GM06990 (cell line): ENCODE measurements around the gene DPEP3.
A peak's percentile ranks its signal among the peaks of the same experiment; 100 is the strongest.
"Not testable (repeated sequence)": the region's sequence is repeated elsewhere in the genome, so short reads cannot be mapped to it uniquely, and the experiment has no call there.

Source experiments
- DNase-seq: peaks from one replicate; pipeline ENCODE4 v3.0.0-alpha.2; 2011; ENCODE audit not compliant: insufficient read length; ENCODE audit errors: extremely low read depth
- H3K27me3 ChIP-seq: replicated peaks from 2 replicates; pipeline ENCODE4 v1.6.0; 2011; ENCODE audit warnings: low read length; ENCODE audit not compliant: control insufficient read depth, insufficient read depth
- H3K36me3 ChIP-seq: 2 replicates; pipeline ENCODE4 v1.5.1; 2011; ENCODE audit warnings: low read length; ENCODE audit not compliant: control insufficient read depth, insufficient read depth
- H3K4me3 ChIP-seq: replicated peaks from 2 replicates; pipeline ENCODE4 v1.5.1; 2011; ENCODE audit warnings: low read depth, mild to moderate bottlenecking, control low read depth, low read length
- CTCF ChIP-seq: IDR thresholded peaks from 2 replicates; pipeline ENCODE4 v1.5.1; 2011; ENCODE audit warnings: low read length, control low read depth, mild to moderate bottlenecking, inconsistent platforms; ENCODE audit not compliant: insufficient read depth, poor library complexity, severe bottlenecking

DPEP3 gene

GRCh38 chr16:67977469-67978227 is 2.7 kb downstream of the DPEP3 start:
- no peaks in the 10 kb centered on the region for H3K27me3 ChIP-seq
- H3K4me3 ChIP-seq, result no peak overlapping the region
- TF ChIP-seq CTCF, result no peak
- DNase-seq, result no peak
- no peaks in the 10 kb centered on the region for H3K36me3 ChIP-seq

GRCh38 chr16:67977005-67977404 is 3.3 kb downstream of the DPEP3 start:
- H3K4me3 ChIP-seq, result no peak overlapping the region
- DNase-seq, result no peak
- H3K36me3 ChIP-seq, result no peaks in the 10 kb centered on the region
- H3K27me3 ChIP-seq, result no peaks in the 10 kb centered on the region
- no peak for TF ChIP-seq CTCF

DNA sequence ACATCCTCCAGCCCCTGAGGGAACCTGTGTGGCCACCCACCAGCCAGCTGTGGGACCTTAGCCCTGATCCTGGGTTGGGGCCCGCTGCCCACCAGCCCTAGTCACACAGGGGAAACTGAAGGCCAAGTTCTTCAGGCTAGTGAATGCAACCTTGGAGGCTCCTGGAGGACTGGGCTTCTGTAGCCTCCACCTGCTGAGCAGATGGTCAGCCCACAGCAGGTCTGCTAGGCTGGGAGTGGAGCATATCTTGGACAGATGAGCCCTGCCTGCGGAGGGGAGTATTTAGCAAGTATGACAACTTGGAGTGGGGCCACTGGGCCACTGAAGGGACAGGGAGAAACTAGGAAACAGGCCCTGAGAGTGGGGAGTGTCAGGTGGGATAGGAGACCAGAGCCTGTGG is 4.1 kb downstream of the DPEP3 start:
- DNase-seq, result no peak
- no peak for TF ChIP-seq CTCF
- Histone ChIP-seq H3K36me3 (no peaks in the 10 kb centered on the region), H3K4me3 (no peak overlapping the region), H3K27me3 (no peaks in the 10 kb centered on the region)

DNA sequence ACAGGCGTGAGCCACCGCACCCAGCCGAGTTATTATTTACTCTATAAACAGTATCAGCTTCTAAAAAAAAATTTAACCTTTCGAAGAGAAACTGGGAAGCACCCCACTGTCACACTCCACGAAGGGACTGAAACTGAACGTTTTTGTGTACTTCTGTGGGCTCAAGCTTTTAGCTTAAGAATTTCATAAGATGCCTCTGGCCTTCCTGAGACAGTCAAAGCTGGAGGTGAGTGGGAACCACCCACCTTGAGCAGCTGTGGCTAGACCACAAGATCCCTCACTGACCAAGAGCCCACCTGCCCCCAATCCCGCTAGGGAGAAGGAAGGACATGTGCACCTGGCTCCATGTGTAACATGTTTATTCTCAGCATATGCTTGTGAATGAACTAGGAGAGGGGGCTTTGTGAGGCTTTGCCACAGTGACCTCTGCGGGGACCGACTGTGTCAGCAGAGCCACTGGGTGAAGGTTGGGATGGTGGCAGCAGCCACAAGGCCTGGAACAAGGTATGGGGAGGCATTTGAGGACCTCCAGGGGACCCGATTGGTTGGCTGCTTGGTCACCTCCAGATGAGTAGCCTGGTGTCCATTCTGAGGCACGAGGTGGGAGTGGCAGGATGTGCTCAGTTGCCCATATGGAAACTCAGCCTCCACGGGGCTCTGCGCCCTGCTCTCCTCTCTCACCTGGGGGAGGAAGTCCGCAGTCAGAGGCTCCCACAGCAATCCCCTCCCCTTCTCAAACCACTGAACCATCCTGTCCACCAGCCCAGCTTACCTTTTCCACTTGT is 4.8 kb downstream of the DPEP3 start:
- Histone ChIP-seq H3K4me3 (no peak overlapping the region), H3K27me3 (no peaks in the 10 kb centered on the region), H3K36me3 (no peaks in the 10 kb centered on the region)
- peak; percentile 42 for DNase-seq
- no peak for TF ChIP-seq CTCF

DNA sequence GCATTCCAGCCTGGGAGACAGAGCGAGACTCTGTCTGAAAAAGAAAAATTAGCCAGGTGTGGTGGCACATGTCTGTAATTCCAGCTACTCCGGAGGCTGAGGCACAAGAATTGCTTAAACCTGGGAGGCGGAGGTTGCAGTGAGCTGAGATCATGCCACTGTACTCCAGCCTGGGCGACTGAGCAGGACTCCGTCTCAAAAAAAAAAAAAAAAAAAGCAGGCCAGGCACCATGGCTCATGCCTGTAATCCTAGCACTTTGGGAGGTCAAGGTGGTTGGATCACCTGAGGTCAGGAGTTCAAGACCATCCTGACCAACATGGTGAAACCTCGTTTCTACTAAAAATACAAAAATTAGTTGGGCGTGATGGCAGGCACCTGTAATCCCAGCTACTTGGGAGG is 8.0 kb downstream of the DPEP3 start:
- H3K36me3 ChIP-seq, H3K27me3 ChIP-seq, DNase-seq, H3K4me3 ChIP-seq: not testable (repeated sequence)

GRCh38 chr16:67971111-67971510 is 9.2 kb downstream of the DPEP3 start:
- H3K4me3 ChIP-seq, result no peak overlapping the region
- H3K27me3 ChIP-seq, result no peaks in the 10 kb centered on the region
- no peak for TF ChIP-seq CTCF
- no peak for DNase-seq
- H3K36me3 ChIP-seq, result no peaks in the 10 kb centered on the region
